ENCODE data around the gene PDLIM5. TPM values are rescaled to one million over a fixed set of nuclear protein-coding genes. Genes with fewer than 3 reads are reported as not detected.

The PDLIM5 gene
- total and polyA plus RNA-seq, 4 experiments from 2014 or later = 37.4 to 57.5 (median 44.6) TPM

DNA sequence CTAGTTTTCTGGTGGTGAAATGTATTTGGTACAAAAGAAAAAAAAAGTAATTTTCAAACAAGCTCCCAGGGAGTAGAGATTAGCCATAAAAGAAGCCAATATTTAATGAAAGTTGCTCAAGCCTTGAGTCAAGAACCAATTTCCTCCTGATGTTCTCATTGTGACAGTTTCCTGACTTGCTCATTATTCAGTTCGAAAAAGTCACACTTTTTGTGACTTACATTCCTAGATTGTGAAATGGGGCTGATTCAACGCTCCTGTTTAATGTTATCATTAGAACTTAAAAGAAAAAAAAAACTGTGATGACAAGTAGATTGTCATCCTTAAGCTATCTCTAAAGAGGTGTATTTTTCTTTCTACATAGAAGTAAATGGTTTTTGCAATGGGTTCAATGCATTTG lies 183.4 kb downstream of the PDLIM5 start:
- H3K36me3 ChIP-seq (ENCODE audit: insufficient read depth, low read length) = no peaks in the 10 kb centered on the region
- no peaks in the 10 kb centered on the region for H3K9me3 Mint-ChIP-seq
- H3K4me3 ChIP-seq (ENCODE audit: low read length in 2 of 2) = no peak overlapping the region
- no peaks in the 10 kb centered on the region for H3K27me3 Mint-ChIP-seq
- no peak overlapping the region for H3K27ac ChIP-seq (ENCODE audit: low read depth, low read length)
- H3K9me3 ChIP-seq (ENCODE audit: control insufficient read depth in 1 of 2, low read length in 2 of 2) = no peaks in the 10 kb centered on the region
- H3K27ac Mint-ChIP-seq = no peak overlapping the region
- H3K4me1 Mint-ChIP-seq = no peaks in the 10 kb centered on the region
- ChIA-PET CTCF (ENCODE audit: partially characterized antibody) (interaction anchor here (2.9 kb wide), 1 partner anchor 15 kb away, joined by 9 read pairs; no protein-coding TSS in a partner anchor), POLR2A (ENCODE audit: partially characterized antibody) (no interaction called here)
- no peaks in the 10 kb centered on the region for H3K27me3 ChIP-seq (ENCODE audit: insufficient read depth, low read length)
- no peak for DNase-seq
- H3K4me3 Mint-ChIP-seq = no peak overlapping the region
- intact Hi-C loops (cut with micrococcal nuclease) = no loop called here
- H3K36me3 Mint-ChIP-seq = peaks cover 3 to 24% of the 10 kb centered on the region in 2 donors
- H3K4me1 ChIP-seq (ENCODE audit: insufficient read depth, low read length) = no peaks in the 10 kb centered on the region

DNA sequence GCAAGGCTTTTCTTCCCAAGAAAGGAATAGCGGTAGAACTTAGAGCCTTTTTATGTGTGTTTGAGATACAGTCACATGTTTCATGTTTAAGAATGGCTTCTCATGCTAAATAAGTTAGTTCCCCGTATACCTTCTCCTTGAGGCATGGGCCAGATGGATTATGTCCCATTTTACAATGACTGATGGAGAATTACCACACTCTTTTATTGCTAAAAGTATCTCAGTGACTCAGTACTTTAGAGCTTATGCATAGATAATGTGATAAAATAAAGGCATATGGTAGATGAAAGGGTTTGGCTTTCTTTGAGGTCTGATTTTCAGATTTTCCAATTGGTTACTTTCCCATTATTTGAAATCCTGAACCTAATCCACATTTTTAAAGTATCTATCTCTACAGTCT lies 184.3 kb downstream of the PDLIM5 start:
- Histone ChIP-seq H3K4me1 (ENCODE audit: insufficient read depth, low read length) (no peaks in the 10 kb centered on the region), H3K4me3 (ENCODE audit: low read length in 2 of 2) (no peak overlapping the region), H3K27me3 (ENCODE audit: insufficient read depth, low read length) (no peaks in the 10 kb centered on the region), H3K9me3 (ENCODE audit: control insufficient read depth in 1 of 2, low read length in 2 of 2) (no peaks in the 10 kb centered on the region), H3K27ac (ENCODE audit: low read depth, low read length) (no peak overlapping the region), H3K36me3 (ENCODE audit: insufficient read depth, low read length) (no peaks in the 10 kb centered on the region)
- H3K27ac Mint-ChIP-seq = no peak overlapping the region
- H3K36me3 Mint-ChIP-seq = peaks cover 3 to 27% of the 10 kb centered on the region in 2 donors
- no peaks in the 10 kb centered on the region for H3K9me3 Mint-ChIP-seq
- DNase-seq = no peak
- no peaks in the 10 kb centered on the region for H3K4me1 Mint-ChIP-seq
- no peaks in the 10 kb centered on the region for H3K27me3 Mint-ChIP-seq
- H3K4me3 Mint-ChIP-seq = no peak overlapping the region
- ChIA-PET POLR2A (ENCODE audit: partially characterized antibody) (no interaction called here), CTCF (ENCODE audit: partially characterized antibody) (interaction anchor here (2.9 kb wide), 1 partner anchor 16 kb away, joined by 9 read pairs; no protein-coding TSS in a partner anchor)
- intact Hi-C loops (cut with micrococcal nuclease) = no loop called here

DNA sequence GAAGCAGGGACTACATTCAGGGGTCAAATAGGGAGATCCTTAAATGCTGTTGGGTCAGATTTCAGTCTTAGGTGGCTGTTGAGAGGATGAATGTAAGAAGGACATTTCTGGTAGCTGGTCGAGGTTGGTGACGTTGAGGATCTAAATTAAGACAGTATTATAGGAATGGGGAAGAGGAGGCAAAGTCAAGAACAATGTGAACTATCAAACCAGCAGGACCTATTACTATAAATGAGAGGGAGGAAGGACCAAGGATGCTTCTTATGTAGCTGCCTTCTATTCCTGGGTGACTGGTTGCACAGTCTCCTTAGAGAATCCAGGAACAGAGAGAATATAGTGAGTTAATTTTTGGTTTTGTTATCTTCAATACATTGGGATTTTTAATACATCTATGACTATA lies 187.6 kb downstream of the PDLIM5 start:
- Histone ChIP-seq H3K4me1 (ENCODE audit: insufficient read depth, low read length) (no peaks in the 10 kb centered on the region), H3K27me3 (ENCODE audit: insufficient read depth, low read length) (no peaks in the 10 kb centered on the region), H3K4me3 (ENCODE audit: low read length in 2 of 2) (no peak overlapping the region), H3K36me3 (ENCODE audit: insufficient read depth, low read length) (no peaks in the 10 kb centered on the region), H3K27ac (ENCODE audit: low read depth, low read length) (no peak overlapping the region), H3K9me3 (ENCODE audit: control insufficient read depth in 1 of 2, low read length in 2 of 2) (no peaks in the 10 kb centered on the region)
- ChIA-PET POLR2A (ENCODE audit: partially characterized antibody) (no interaction called here), CTCF (ENCODE audit: partially characterized antibody) (no interaction called here)
- H3K4me1 Mint-ChIP-seq = no peaks in the 10 kb centered on the region
- intact Hi-C loops (cut with micrococcal nuclease) = no loop called here
- no peak overlapping the region for H3K4me3 Mint-ChIP-seq
- H3K27me3 Mint-ChIP-seq = no peaks in the 10 kb centered on the region
- peaks cover 17 to 22% of the 10 kb centered on the region in 2 donors for H3K36me3 Mint-ChIP-seq
- peak overlapping the region in 1 of 7 donors; percentile 33 for H3K27ac Mint-ChIP-seq
- no peaks in the 10 kb centered on the region for H3K9me3 Mint-ChIP-seq
- DNase-seq = no peak

DNA sequence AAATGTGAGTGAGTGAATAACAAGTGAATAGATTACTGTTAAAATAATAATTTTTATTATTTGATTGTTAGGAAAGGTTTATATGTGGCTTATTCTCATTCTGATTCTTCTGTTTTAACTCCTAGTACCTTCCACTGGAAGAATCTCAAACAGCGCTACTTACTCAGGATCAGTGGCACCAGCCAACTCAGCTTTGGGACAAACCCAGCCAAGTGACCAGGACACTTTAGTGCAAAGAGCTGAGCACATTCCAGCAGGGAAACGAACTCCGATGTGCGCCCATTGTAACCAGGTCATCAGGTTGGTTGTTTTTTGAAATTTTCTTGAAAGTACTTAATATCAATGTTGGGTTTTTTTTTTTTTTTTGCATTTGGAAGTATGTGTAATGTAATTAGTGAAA lies 188.4 kb downstream of the PDLIM5 start:
- Histone ChIP-seq H3K9me3 (ENCODE audit: control insufficient read depth in 1 of 2, low read length in 2 of 2) (no peaks in the 10 kb centered on the region), H3K27me3 (ENCODE audit: insufficient read depth, low read length) (no peaks in the 10 kb centered on the region), H3K4me1 (ENCODE audit: insufficient read depth, low read length) (no peaks in the 10 kb centered on the region), H3K27ac (ENCODE audit: low read depth, low read length) (no peak overlapping the region), H3K4me3 (ENCODE audit: low read length in 2 of 2) (no peak overlapping the region), H3K36me3 (ENCODE audit: insufficient read depth, low read length) (no peaks in the 10 kb centered on the region)
- H3K27me3 Mint-ChIP-seq = no peaks in the 10 kb centered on the region
- POLR2A ChIA-PET (ENCODE audit: partially characterized antibody) = no interaction called here
- CTCF ChIA-PET (ENCODE audit: partially characterized antibody) = no interaction called here
- intact Hi-C loops (cut with micrococcal nuclease) = no loop called here
- peak overlapping the region in 1 of 7 donors; percentile 48 for H3K27ac Mint-ChIP-seq
- no peak overlapping the region for H3K4me3 Mint-ChIP-seq
- no peaks in the 10 kb centered on the region for H3K9me3 Mint-ChIP-seq
- no peaks in the 10 kb centered on the region for H3K4me1 Mint-ChIP-seq
- DNase-seq = no peak
- peaks cover 19 to 26% of the 10 kb centered on the region in 2 donors for H3K36me3 Mint-ChIP-seq

DNA sequence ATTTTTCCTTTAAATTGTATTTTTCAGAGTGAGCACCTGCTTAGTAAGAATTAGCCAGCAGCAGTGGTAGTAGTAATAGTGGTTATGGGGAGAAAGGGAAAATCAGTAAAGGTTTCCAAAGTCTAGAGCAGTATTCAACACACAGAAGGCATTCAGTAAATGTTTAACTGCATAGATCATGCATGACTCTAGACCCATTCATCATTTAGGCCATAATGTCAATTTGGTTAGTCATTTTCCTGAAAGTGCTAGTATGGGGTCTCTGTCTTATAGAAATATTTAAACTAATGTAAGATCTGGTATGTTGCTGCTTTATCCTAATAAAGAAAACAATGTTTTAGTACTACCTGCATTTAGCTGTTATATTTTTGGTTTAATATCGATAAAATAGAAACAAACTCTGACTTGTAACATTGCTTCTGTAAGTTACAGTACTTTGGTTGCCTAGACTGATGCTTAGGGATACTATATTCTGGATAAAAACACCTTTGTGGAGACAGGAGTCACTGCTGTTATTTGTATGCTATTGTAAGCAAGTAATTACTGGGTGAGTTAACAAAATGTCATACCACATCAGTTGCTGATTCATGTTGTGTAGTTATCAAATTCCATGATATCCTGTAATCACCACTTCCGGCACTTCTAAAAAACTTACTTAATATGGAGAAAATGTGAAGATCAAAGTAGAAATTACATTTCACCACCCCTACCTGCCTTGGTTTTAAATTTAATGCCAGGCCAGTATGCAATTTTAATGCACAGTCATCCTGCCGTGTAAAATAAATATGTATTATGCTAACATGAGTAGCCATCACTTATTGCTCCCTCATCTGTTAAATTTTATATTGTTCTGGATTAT lies 190.2 kb downstream of the PDLIM5 start:
- intact Hi-C loops (cut with micrococcal nuclease) = no loop called here
- Mint-ChIP-seq H3K9me3 (no peaks in the 10 kb centered on the region), H3K27ac (no peak overlapping the region), H3K4me3 (no peak overlapping the region), H3K4me1 (no peaks in the 10 kb centered on the region), H3K27me3 (no peaks in the 10 kb centered on the region), H3K36me3 (peaks cover 30 to 41% of the 10 kb centered on the region in 2 donors)
- Histone ChIP-seq H3K4me1 (ENCODE audit: insufficient read depth, low read length) (no peaks in the 10 kb centered on the region), H3K9me3 (ENCODE audit: control insufficient read depth in 1 of 2, low read length in 2 of 2) (no peaks in the 10 kb centered on the region), H3K36me3 (ENCODE audit: insufficient read depth, low read length) (no peaks in the 10 kb centered on the region), H3K27ac (ENCODE audit: low read depth, low read length) (no peak overlapping the region), H3K27me3 (ENCODE audit: insufficient read depth, low read length) (no peaks in the 10 kb centered on the region), H3K4me3 (ENCODE audit: low read length in 2 of 2) (no peak overlapping the region)
- DNase-seq = no peak
- CTCF ChIA-PET (ENCODE audit: partially characterized antibody) = no interaction called here
- POLR2A ChIA-PET (ENCODE audit: partially characterized antibody) = no interaction called here

DNA sequence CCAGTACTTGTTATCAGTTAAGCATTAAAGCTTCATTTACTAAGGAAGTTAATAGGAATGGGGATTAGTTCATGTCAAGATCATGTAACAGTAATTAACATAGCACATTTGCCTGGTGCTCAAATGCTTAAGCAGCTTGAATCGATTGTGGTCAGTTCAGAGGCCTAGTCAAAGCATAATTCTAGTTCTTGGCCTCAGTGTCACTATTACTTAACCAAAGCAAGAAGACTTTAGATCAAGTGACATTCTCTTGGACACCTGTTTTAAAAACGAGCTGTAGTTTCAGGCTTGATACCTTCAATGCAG lies 190.8 kb downstream of the PDLIM5 start:
- H3K9me3 Mint-ChIP-seq = no peaks in the 10 kb centered on the region
- H3K27ac Mint-ChIP-seq = no peak overlapping the region
- intact Hi-C loops (cut with micrococcal nuclease) = no loop called here
- Histone ChIP-seq H3K27ac (ENCODE audit: low read depth, low read length) (no peak overlapping the region), H3K9me3 (ENCODE audit: control insufficient read depth in 1 of 2, low read length in 2 of 2) (no peaks in the 10 kb centered on the region), H3K4me1 (ENCODE audit: insufficient read depth, low read length) (no peaks in the 10 kb centered on the region), H3K27me3 (ENCODE audit: insufficient read depth, low read length) (no peaks in the 10 kb centered on the region), H3K36me3 (ENCODE audit: insufficient read depth, low read length) (no peaks in the 10 kb centered on the region), H3K4me3 (ENCODE audit: low read length in 2 of 2) (no peak overlapping the region)
- H3K27me3 Mint-ChIP-seq = no peaks in the 10 kb centered on the region
- no peak overlapping the region for H3K4me3 Mint-ChIP-seq
- DNase-seq = no peak
- CTCF ChIA-PET (ENCODE audit: partially characterized antibody) = no interaction called here
- H3K4me1 Mint-ChIP-seq = no peaks in the 10 kb centered on the region
- POLR2A ChIA-PET (ENCODE audit: partially characterized antibody) = no interaction called here
- H3K36me3 Mint-ChIP-seq = peaks cover 30 to 42% of the 10 kb centered on the region in 2 donors

DNA sequence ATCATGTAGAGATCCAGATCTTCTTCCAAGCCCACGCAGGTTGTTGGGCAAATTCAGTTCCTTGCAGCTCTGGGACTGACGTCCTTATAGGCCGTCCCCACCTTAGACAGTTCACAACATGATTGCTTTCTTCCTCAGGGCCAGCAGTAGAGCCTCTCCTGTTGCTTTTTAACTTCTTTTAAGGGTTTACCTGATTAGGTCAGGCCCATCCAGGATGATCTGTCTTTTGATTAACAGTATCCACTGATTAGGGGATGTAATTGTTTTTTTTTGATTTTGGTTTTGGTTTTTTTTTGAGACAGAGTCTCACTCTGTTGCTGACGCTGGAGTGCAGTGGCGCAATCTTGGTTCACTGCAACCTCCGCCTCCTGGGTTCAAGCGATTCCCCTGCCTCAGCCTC lies 197.0 kb downstream of the PDLIM5 start:
- POLR2A ChIA-PET (ENCODE audit: partially characterized antibody) = no interaction called here
- no peaks in the 10 kb centered on the region for H3K27me3 Mint-ChIP-seq
- no peak overlapping the region for H3K27ac Mint-ChIP-seq
- intact Hi-C loops (cut with micrococcal nuclease) = no loop called here
- CTCF ChIA-PET (ENCODE audit: partially characterized antibody) = no interaction called here
- H3K4me3 Mint-ChIP-seq = no peak overlapping the region
- DNase-seq = no peak
- H3K9me3 Mint-ChIP-seq = no peaks in the 10 kb centered on the region
- Histone ChIP-seq H3K27ac (ENCODE audit: low read depth, low read length) (no peak overlapping the region), H3K4me1 (ENCODE audit: insufficient read depth, low read length) (no peaks in the 10 kb centered on the region), H3K27me3 (ENCODE audit: insufficient read depth, low read length) (no peaks in the 10 kb centered on the region), H3K36me3 (ENCODE audit: insufficient read depth, low read length) (no peaks in the 10 kb centered on the region), H3K9me3 (ENCODE audit: control insufficient read depth in 1 of 2, low read length in 2 of 2) (no peaks in the 10 kb centered on the region), H3K4me3 (ENCODE audit: low read length in 2 of 2) (no peak overlapping the region)
- H3K36me3 Mint-ChIP-seq = peaks cover 13 to 23% of the 10 kb centered on the region in 2 donors
- no peaks in the 10 kb centered on the region for H3K4me1 Mint-ChIP-seq

Measured in CD4-positive, alpha-beta memory T cell (primary cell).